Fibroblast of mammary gland (primary cell): ENCODE measurements around the gene COL7A1.

Source experiments
- DNase-seq: peaks from one replicate; pipeline ENCODE4 v3.0.0-alpha.2; 2010; ENCODE audit warnings: low read depth
- H3K4me3 ChIP-seq: 2 replicates; pipeline ENCODE4 v1.5.1; 2011; ENCODE audit warnings: low read depth, mild to moderate bottlenecking, low read length, moderate library complexity; ENCODE audit not compliant: control insufficient read depth
- CTCF ChIP-seq: conservative IDR thresholded peaks from 2 replicates; pipeline ENCODE4 v1.5.1; 2011; ENCODE audit warnings: low read depth, low read length, inconsistent platforms; ENCODE audit not compliant: control insufficient read depth, insufficient read depth

The COL7A1 gene

GRCh38 chr3:48635222-48636021 lies 40.3 kb upstream of the COL7A1 start, which contains the start of gene SLC26A6:
Gene SLC26A6 (minus strand): TSS chr3:48635461. CDS start chr3:48635393, 68 bp downstream.
- H3K4me3 ChIP-seq: peak within 1 kb of the TSS; percentile 82
- peak; percentile 66 for TF ChIP-seq CTCF
- peak; percentile 92 for DNase-seq

GRCh38 chr3:48634661-48635221 lies 39.6 kb upstream of the COL7A1 start:
- no peak for TF ChIP-seq CTCF
- peak overlapping the region; percentile 82 for H3K4me3 ChIP-seq
- DNase-seq: peak; percentile 60

GRCh38 chr3:48633743-48634142 lies 38.6 kb upstream of the COL7A1 start:
- H3K4me3 ChIP-seq: no peak overlapping the region
- no peak for TF ChIP-seq CTCF
- DNase-seq: no peak

- H3K4me3 ChIP-seq: no peak overlapping the region
- no peak for DNase-seq
- TF ChIP-seq CTCF: no peak
Measured at GRCh38 chr3:48633256-48633655, 38.1 kb upstream of the COL7A1 start.

- TF ChIP-seq CTCF: no peak
- no peak for DNase-seq
- no peak overlapping the region for H3K4me3 ChIP-seq
Measured at GRCh38 chr3:48631516-48632448, 36.7 kb upstream of the COL7A1 start.

GRCh38 chr3:48630833-48631232 lies 35.7 kb upstream of the COL7A1 start:
- TF ChIP-seq CTCF: no peak
- no peak overlapping the region for H3K4me3 ChIP-seq
- no peak for DNase-seq
